Measurements from ENCODE around the gene PITPNC1.
"Not testable (repeated sequence)": the region's sequence is repeated elsewhere in the genome, so short reads cannot be mapped to it uniquely, and the experiment has no call there.

PITPNC1 gene

DNA sequence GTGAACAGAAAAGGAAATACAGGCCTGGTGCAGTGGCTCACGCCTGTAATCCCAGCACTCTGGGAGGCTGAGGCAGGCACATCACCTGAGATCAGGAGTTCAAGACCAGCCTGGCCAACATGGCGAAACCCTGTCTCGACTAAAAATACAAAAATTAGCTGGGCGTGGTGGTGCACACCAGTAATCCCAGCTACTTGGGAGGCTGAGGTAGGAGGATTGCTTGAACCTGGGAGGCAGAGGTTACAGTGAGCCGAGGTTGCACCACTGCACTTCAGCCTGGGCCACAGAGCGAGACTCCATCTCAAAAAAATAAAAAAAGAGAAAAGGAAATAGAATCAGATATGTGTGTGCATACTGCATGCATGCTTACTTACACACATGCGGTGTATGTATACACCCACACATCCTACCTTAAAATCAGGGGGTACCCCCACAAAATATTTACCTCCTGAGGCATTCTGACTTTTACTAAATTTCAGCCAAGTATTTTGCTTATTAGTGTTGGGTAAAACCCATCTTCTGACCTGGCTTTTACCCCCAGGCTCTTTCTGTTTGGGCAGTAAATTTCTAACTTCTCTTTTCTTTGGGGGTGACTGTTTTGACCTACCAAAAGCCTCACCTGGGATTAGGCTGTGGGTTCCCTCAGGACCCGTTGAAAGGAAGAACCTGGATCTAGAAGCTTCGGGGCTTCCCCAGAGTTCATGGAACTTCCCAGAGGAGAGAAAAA, 201.8 kb downstream of the PITPNC1 start:
- DNase-seq (ENCODE audit: low read depth) = not testable (repeated sequence)

DNA sequence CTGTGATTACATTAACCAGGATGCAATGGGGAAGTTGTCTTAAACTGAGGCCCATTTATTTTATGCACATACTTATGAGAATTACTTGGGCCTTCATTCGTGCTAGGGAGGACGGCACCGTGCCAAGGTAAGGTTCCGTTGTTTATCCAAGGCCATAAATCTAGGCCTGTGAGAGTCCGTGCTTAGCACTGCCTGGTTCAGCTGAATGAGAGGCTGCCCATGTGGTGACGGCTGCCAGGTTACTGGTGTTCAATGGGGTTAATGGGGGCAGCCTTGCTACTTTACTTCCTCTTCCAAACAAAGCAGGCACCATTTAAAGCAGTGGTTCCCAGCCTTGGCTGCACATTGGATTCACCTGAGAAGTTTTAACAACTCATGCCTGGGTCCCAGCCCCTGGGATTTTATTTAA, 205.6 kb downstream of the PITPNC1 start:
- no peak for DNase-seq (ENCODE audit: low read depth)

- no peak for DNase-seq (ENCODE audit: low read depth)
These were observed 208.1 kb downstream of the PITPNC1 start for GRCh38 chr17:67585077-67585602.

- no peak for DNase-seq (ENCODE audit: low read depth)
These were observed 211.2 kb downstream of the PITPNC1 start for GRCh38 chr17:67588326-67588725.

- no peak for DNase-seq (ENCODE audit: low read depth)
These were observed 217.2 kb downstream of the PITPNC1 start for GRCh38 chr17:67594115-67594880.

GRCh38 chr17:67600408-67600807, 223.3 kb downstream of the PITPNC1 start:
- no peak for DNase-seq (ENCODE audit: low read depth)

- DNase-seq (ENCODE audit: low read depth) = no peak
These were observed 224.8 kb downstream of the PITPNC1 start for GRCh38 chr17:67601897-67602296.

DNA sequence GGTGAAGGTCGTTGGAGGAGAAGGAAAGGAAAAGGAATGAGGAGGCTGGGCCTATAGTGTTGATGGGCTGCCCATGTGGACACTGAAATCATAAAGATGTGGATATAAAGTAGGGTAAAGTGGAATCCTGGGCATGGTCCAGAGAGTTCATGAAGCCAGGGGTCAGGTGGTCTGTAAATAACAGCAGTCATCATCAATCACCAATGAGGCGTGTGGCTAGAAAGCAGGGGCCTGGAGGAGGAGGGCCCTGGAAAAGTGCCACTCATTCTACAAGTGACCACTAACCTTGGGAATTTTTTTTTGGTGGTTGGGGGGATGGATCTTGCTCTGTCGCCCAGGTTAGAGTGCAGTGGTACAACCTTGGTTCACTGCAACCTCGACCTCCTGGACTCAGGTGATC, 225.4 kb downstream of the PITPNC1 start:
- no peak for DNase-seq (ENCODE audit: low read depth)

DNA sequence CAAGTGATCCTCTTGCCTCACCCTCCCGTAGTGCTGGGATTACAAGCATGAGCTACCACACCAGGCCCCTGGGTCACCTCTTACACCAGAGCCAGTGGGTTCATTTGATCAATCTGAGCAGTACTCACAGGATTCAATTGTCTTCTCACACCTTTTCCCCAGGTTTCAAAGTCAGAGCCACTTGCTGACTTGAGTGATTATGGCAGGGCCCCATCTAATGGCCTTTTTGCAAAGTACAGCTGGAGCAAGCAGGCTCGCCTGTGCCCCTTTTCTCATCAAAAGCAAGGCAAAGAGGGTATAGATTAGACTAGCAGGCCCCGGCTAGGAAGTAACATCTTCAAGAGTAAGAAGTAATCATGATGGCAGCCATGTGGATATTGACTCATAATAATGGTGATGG, 225.9 kb downstream of the PITPNC1 start:
- peak; percentile 69 for DNase-seq (ENCODE audit: low read depth)

- DNase-seq (ENCODE audit: low read depth) = no peak
These were observed 228.3 kb downstream of the PITPNC1 start for GRCh38 chr17:67605256-67605912.

- no peak for DNase-seq (ENCODE audit: low read depth)
These were observed 229.4 kb downstream of the PITPNC1 start for GRCh38 chr17:67606471-67606870.

DNA sequence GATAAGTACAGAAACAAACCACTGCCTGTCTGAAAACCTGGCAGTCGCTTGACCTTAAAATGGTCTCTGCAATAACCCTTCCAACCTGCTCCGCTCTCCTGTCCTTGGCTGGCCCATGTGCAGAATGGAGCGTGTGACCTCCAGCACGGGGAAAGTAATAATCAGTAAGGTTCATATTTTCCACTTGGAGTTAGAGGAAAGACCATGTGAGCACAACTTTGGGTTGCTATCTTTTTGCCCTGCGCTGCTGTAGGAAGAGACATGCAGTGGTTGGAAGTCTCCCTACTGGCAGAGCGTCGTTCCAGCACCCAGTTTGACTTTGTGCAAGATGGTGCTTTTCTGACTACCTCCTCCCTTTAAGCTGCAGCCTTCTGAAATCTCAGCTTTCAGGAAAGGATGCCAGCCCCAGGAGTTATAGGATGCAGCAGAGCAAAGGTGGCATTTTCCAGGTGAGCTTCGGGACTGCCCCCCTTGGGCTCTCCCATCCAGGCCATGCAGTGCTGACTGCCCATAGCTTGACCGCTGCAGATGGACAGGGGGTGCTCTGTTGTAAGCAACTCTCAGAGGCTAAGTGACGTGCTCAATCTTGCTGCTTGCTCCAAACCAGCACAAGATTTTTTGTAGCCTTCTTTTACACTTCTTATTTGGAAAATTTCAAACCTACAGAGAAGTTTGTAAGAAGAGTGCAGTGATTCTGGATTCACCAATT, 230.0 kb downstream of the PITPNC1 start:
- no peak for DNase-seq (ENCODE audit: low read depth)

- no peak for DNase-seq (ENCODE audit: low read depth)
These were observed 233.0 kb downstream of the PITPNC1 start for GRCh38 chr17:67610061-67610460.

- no peak for DNase-seq (ENCODE audit: low read depth)
These were observed 236.9 kb downstream of the PITPNC1 start for GRCh38 chr17:67613961-67614360.

GRCh38 chr17:67615011-67615561, 238.0 kb downstream of the PITPNC1 start:
- no peak for DNase-seq (ENCODE audit: low read depth)

DNA sequence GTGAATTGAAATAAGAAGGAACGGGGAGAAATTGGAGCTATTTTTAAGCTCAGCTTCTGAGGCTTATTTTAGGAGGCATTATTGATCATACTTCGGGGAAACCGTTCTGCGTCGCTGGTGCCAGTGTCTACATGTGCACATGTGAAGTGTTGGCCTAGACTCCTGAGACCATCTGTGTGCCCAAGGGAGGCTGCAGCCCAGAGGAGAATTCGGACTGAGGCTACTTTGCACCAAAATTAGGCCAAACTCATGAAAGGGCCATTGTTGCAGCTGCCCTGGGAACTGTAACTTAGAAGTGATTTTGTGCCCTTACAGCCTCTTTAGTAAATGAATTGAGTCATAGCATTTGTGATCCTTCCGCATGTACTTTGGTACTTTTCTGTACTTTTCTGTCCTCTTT, 238.7 kb downstream of the PITPNC1 start:
- DNase-seq (ENCODE audit: low read depth) = no peak

GRCh38 chr17:67617304-67617899, 240.3 kb downstream of the PITPNC1 start:
- no peak for DNase-seq (ENCODE audit: low read depth)

- no peak for DNase-seq (ENCODE audit: low read depth)
These were observed 242.5 kb downstream of the PITPNC1 start for GRCh38 chr17:67619555-67619954.

DNA sequence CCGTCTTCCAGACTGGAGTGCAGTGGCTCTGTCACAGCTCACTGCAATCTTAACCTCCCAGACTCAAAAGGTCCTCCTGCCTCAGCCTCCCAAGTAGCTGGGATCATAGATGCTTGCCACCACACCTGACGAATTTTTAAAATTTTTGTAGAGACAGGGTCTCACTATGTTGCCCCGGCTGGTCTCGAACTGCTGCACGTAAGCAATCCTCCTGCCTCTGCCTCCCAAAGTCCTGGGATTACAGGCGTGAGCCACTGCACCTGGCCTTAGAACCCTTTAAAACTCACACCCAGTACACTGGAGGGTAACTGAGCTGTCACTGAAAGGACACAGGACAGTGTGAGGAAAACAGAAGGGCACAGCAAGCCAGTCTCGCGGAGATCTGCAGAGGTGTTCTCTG, 243.0 kb downstream of the PITPNC1 start:
- no peak for DNase-seq (ENCODE audit: low read depth)

- no peak for DNase-seq (ENCODE audit: low read depth)
These were observed 243.6 kb downstream of the PITPNC1 start for GRCh38 chr17:67620636-67621035.

DNA sequence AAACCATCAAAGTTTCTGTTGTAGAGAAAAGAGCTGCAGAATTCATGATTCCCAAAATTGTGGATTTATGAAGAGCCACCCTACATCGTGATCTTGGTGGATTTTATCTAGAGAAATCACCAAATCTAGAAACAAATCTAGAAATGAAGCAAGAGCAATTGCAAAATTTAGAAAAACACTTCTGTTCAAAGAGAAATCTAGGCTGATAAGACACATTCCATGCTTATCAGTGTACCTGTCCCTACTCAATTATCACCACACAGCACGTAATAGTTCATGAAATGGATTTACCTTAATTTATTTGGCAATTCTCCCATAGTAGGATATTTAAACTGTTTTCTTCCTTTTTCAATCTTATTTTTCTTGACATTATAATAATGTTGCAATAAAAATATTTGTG, 246.7 kb downstream of the PITPNC1 start:
- no peak for DNase-seq (ENCODE audit: low read depth)

All from ELR (cell line).